H9 (cell line): Measurements from ENCODE around the gene RPL19. TPM values are rescaled to one million over a fixed set of nuclear protein-coding genes. Genes with fewer than 3 reads are reported as not detected.

Source experiments
- DNase-seq: peaks from one replicate; pipeline ENCODE4 v3.0.0-alpha.2; 2017
- H2AFZ ChIP-seq: one replicate; pipeline ENCODE4 v1.6.1; 2013; ENCODE audit warnings: mild to moderate bottlenecking, low read length, control low read depth, moderate library complexity
- H2AK5ac ChIP-seq: 2 replicates; pipeline ENCODE4 v1.6.1; 2013; ENCODE audit warnings: low read length, control low read depth, mixed read lengths; ENCODE audit not compliant: insufficient read length
- H2BK120ac ChIP-seq: one replicate; pipeline ENCODE4 v1.6.1; 2013; ENCODE audit warnings: low read depth, mild to moderate bottlenecking, low read length, control low read depth, inconsistent platforms; ENCODE audit not compliant: poor library complexity, severe bottlenecking
- H2BK12ac ChIP-seq: 2 replicates; pipeline ENCODE4 v1.6.1; 2013; ENCODE audit warnings: low read length, control low read depth, mixed read lengths, low read depth; ENCODE audit not compliant: insufficient read length
- H2BK15ac ChIP-seq: 2 replicates; pipeline ENCODE4 v1.6.1; 2013; ENCODE audit warnings: low read depth, low read length, control low read depth
- H2BK20ac ChIP-seq: one replicate; pipeline ENCODE4 v1.6.1; 2013; ENCODE audit warnings: low read depth, mild to moderate bottlenecking, low read length, control low read depth, inconsistent platforms; ENCODE audit not compliant: poor library complexity, severe bottlenecking
- H2BK5ac ChIP-seq: 2 replicates; pipeline ENCODE4 v1.6.1; 2013; ENCODE audit warnings: low read length, control low read depth, mixed read lengths; ENCODE audit not compliant: insufficient read length
- H3K14ac ChIP-seq: 2 replicates; pipeline ENCODE4 v1.6.1; 2013; ENCODE audit warnings: low read length, control low read depth; ENCODE audit not compliant: insufficient read depth
- H3K18ac ChIP-seq: 2 replicates; pipeline ENCODE4 v1.6.1; 2013; ENCODE audit warnings: low read depth, mild to moderate bottlenecking, mixed read lengths, low read length, control low read depth; ENCODE audit not compliant: insufficient read length
- H3K23ac ChIP-seq: 2 replicates; pipeline ENCODE4 v1.6.1; 2013; ENCODE audit warnings: low read length, control low read depth, mixed read lengths, low read depth; ENCODE audit not compliant: insufficient read length
- H3K23me2 ChIP-seq: 2 replicates; pipeline ENCODE4 v1.6.1; 2013; ENCODE audit warnings: low read depth, mild to moderate bottlenecking, mixed read lengths, low read length, control low read depth; ENCODE audit not compliant: insufficient read length, poor library complexity, severe bottlenecking
- H3K27ac ChIP-seq: 2 replicates; pipeline ENCODE4 v1.5.1; 2013; ENCODE audit warnings: low read length, control low read depth, mixed read lengths, low read depth; ENCODE audit not compliant: insufficient read length
- H3K27me3 ChIP-seq: 2 replicates; pipeline ENCODE4 v1.6.1; 2013; ENCODE audit warnings: low read length, control low read depth, inconsistent platforms; ENCODE audit not compliant: insufficient read depth
- H3K4ac ChIP-seq: 2 replicates; pipeline ENCODE4 v1.6.1; 2013; ENCODE audit warnings: low read depth, mild to moderate bottlenecking, control low read depth, inconsistent platforms, low read length, moderate library complexity
- H3K4me1 ChIP-seq: 2 replicates; pipeline ENCODE4 v1.6.1; 2013; ENCODE audit warnings: low read length, control low read depth, inconsistent platforms; ENCODE audit not compliant: insufficient read depth
- H3K4me2 ChIP-seq: 2 replicates; pipeline ENCODE4 v1.6.1; 2013; ENCODE audit warnings: low read length, control low read depth, mixed read lengths; ENCODE audit not compliant: insufficient read length, insufficient read depth
- H3K56ac ChIP-seq: 2 replicates; pipeline ENCODE4 v1.6.1; 2013; ENCODE audit warnings: low read depth, mild to moderate bottlenecking, mixed read lengths, low read length, control low read depth; ENCODE audit not compliant: insufficient read length
- H3K79me1 ChIP-seq: 2 replicates; pipeline ENCODE4 v1.6.1; 2013; ENCODE audit warnings: low read depth, mild to moderate bottlenecking, moderate library complexity, low read length, control low read depth, inconsistent platforms; ENCODE audit not compliant: insufficient read depth, poor library complexity, severe bottlenecking
- H3K79me2 ChIP-seq: 2 replicates; pipeline ENCODE4 v1.6.1; 2013; ENCODE audit warnings: low read length, control low read depth, inconsistent platforms; ENCODE audit not compliant: insufficient read depth
- H3K9ac ChIP-seq: 2 replicates; pipeline ENCODE4 v1.6.1; 2013; ENCODE audit warnings: low read length, control low read depth, mixed read lengths; ENCODE audit not compliant: insufficient read length; ENCODE audit errors: extremely low read depth
- H3K9me3 ChIP-seq: one replicate; pipeline ENCODE4 v1.6.1; 2013; ENCODE audit warnings: low read depth, low read length, inconsistent platforms; ENCODE audit not compliant: control insufficient read depth
- H3T11ph ChIP-seq: one replicate; pipeline ENCODE4 v1.6.1; 2013; ENCODE audit warnings: mild to moderate bottlenecking, low read length, control low read depth, inconsistent platforms
- H4K20me1 ChIP-seq: one replicate; pipeline ENCODE4 v1.6.1; 2013; ENCODE audit not compliant: control insufficient read depth, insufficient read length, insufficient read depth
- H4K5ac ChIP-seq: 2 replicates; pipeline ENCODE4 v1.6.1; 2013; ENCODE audit warnings: low read depth, mild to moderate bottlenecking, mixed read lengths, low read length, control low read depth; ENCODE audit not compliant: insufficient read length
- H4K8ac ChIP-seq: replicated peaks from 2 replicates; pipeline ENCODE4 v1.6.1; 2013; ENCODE audit warnings: low read length, control low read depth, mixed read lengths, low read depth; ENCODE audit not compliant: insufficient read length
- H4K91ac ChIP-seq: 2 replicates; pipeline ENCODE4 v1.6.1; 2013; ENCODE audit warnings: low read depth, mild to moderate bottlenecking, moderate library complexity, mixed read lengths, low read length, control low read depth; ENCODE audit not compliant: insufficient read length
- H3K27ac Mint-ChIP-seq, 3 experiments: 2 replicates in 2 of 3; 3 replicates in 1 of 3; pipeline ENCODE4 v1.8.0; 2020 to 2021; ENCODE audit warnings: mixed read lengths in 3 of 3, mild to moderate bottlenecking in 1 of 3, moderate library complexity in 1 of 3
- H3K27me3 Mint-ChIP-seq: 2 replicates; pipeline ENCODE4 v1.8.0; 2021; ENCODE audit warnings: low read depth, mild to moderate bottlenecking, moderate library complexity, mixed read lengths
- H3K36me3 Mint-ChIP-seq, 3 experiments: 2 replicates in 2 of 3; 3 replicates in 1 of 3; pipeline ENCODE4 v1.8.0; 2020 to 2021; ENCODE audit warnings: low read depth in 3 of 3, mixed read lengths in 3 of 3; ENCODE audit not compliant: insufficient read depth in 1 of 3
- H3K4me1 Mint-ChIP-seq, 2 experiments: 2 replicates each; pipeline ENCODE4 v1.8.0; 2020; ENCODE audit warnings: mixed read lengths in 2 of 2
- H3K4me3 Mint-ChIP-seq, 2 experiments: 2 replicates in 1 of 2; 3 replicates in 1 of 2; pipeline ENCODE4 v1.8.0; 2020 to 2021; ENCODE audit warnings: mild to moderate bottlenecking in 2 of 2, mixed read lengths in 2 of 2, moderate library complexity in 1 of 2
- H3K9me3 Mint-ChIP-seq, 2 experiments: 2 replicates in 1 of 2; 3 replicates in 1 of 2; pipeline ENCODE4 v1.8.0; 2020; ENCODE audit warnings: mild to moderate bottlenecking in 2 of 2, mixed read lengths in 2 of 2, moderate library complexity in 1 of 2
- WGBS: extraction: QIAGEN DNeasy Blood & Tissue Kit; methylation state at CpG from one replicate; pipeline ENCODE4 v1.1.7; 2013; ENCODE audit warnings: missing lambda C conversion rate, low lambda C conversion rate, mixed read lengths; ENCODE audit not compliant: insufficient read length; ENCODE audit errors: extremely low coverage; 5-methylcytosine and 5-hydroxymethylcytosine counted together
- total RNA-seq: library from RNA; stranded (reverse); gene quantifications from 2 replicates; pipeline ENCODE4 v1.2.1, GENCODE V29; 2021
- TF ChIP-seq, protein P1 (sequence below): fragments of 200-600 bp; sonication (generic); conservative IDR thresholded peaks from 3 replicates; pipeline ENCODE4 v1.8.0; 2021; ENCODE audit warnings: antibody characterized with exemption, mild to moderate bottlenecking

The RPL19 gene
- total RNA-seq, 1 experiment from 2014 or later = 2,038 TPM

DNA sequence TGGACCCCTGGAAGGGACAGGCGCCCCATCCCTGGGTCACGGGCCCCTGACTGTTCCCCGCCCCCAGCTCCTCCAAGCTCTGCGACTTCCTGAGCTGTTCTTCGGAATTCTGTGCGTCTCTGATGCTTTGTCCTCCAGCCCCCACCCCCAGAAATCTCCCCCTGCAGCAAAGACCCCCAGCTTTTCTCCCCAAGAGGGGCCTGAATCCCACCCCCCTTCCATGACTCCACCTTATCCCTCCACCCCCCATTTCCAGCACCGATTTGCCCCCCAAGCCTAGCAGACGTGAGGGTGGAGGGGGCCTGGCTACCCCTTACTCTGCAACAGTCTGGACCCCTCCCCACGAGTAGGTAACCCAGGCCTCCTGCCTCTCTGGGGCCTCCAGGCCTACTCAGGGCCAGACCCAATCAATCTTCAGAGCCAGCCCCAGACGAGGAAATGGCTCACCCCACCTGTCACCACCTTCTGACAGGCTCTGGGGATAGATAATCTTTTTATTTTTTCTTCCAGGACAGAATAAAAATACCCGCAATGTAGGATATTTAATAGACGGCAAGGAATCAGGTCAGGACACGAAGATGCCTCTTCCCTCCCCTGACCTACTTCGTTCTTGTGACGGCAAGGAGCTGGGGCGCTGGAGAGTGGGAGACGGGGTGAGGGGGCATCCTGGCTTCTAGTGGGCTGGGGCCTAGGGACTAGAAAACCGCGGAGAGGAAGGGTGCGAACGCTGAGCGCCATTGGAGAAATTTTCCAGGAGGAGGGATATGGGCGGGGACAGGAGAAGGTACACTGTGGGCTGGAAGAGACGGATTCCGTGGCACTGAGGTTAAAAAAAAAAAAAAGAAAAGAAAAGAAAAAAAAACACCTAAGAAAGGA lies 47.9 kb upstream of the RPL19 start:
- Histone ChIP-seq H3K27ac (no peak overlapping the region), H3K27me3 (peaks cover 9% of the 10 kb centered on the region; the same call in 1 of the 2 replicates), H2BK12ac (no peak overlapping the region), H3T11ph (no peak overlapping the region), H4K8ac (no peak overlapping the region), H2BK15ac (no peak overlapping the region), H2BK5ac (no peak overlapping the region), H3K23ac (no peak overlapping the region), H3K79me1 (no peaks in the 10 kb centered on the region), H3K79me2 (no peaks in the 10 kb centered on the region), H4K91ac (no peak overlapping the region), H4K5ac (no peak overlapping the region), H3K23me2 (peaks cover 17% of the 10 kb centered on the region), H3K14ac (no peak overlapping the region), H3K18ac (no peak overlapping the region), H3K56ac (no peak overlapping the region), H3K9ac (no peak overlapping the region), H2AK5ac (no peak overlapping the region), H2AFZ (no peak overlapping the region), H3K9me3 (no peaks in the 10 kb centered on the region), H2BK120ac (no peak overlapping the region), H2BK20ac (no peak overlapping the region), H3K4me1 (no peaks in the 10 kb centered on the region), H3K4me2 (peak overlapping the region; percentile 74), H4K20me1 (no peaks in the 10 kb centered on the region), H3K4ac (no peak overlapping the region)
- TF ChIP-seq, protein P1, sequence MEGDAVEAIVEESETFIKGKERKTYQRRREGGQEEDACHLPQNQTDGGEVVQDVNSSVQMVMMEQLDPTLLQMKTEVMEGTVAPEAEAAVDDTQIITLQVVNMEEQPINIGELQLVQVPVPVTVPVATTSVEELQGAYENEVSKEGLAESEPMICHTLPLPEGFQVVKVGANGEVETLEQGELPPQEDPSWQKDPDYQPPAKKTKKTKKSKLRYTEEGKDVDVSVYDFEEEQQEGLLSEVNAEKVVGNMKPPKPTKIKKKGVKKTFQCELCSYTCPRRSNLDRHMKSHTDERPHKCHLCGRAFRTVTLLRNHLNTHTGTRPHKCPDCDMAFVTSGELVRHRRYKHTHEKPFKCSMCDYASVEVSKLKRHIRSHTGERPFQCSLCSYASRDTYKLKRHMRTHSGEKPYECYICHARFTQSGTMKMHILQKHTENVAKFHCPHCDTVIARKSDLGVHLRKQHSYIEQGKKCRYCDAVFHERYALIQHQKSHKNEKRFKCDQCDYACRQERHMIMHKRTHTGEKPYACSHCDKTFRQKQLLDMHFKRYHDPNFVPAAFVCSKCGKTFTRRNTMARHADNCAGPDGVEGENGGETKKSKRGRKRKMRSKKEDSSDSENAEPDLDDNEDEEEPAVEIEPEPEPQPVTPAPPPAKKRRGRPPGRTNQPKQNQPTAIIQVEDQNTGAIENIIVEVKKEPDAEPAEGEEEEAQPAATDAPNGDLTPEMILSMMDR = no peak
- H3K9me3 Mint-ChIP-seq = peaks cover 6 to 9% of the 10 kb centered on the region in 2 experiments; a peak in 3 of 5 replicates
- H3K36me3 Mint-ChIP-seq = peaks cover 0 to 5% (median 0%) of the 10 kb centered on the region in 3 experiments; a peak in 1 of 7 replicates
- H3K4me1 Mint-ChIP-seq = peaks cover 15 to 40% of the 10 kb centered on the region in 2 experiments
- peaks cover 48% of the 10 kb centered on the region for H3K27me3 Mint-ChIP-seq
- no CpG with 5 or more reads among the region's 25 CpGs for WGBS
- peak overlapping the region; percentile 94 to 99 for H3K4me3 Mint-ChIP-seq
- DNase-seq = no peak
- H3K27ac Mint-ChIP-seq = no peak overlapping the region
